ENCODE measurements around the gene FKRP. TPM values are rescaled to one million over a fixed set of nuclear protein-coding genes. Genes with fewer than 3 reads are reported as not detected.

The FKRP gene
- total and polyA plus RNA-seq, 2 of the 13 experiments (the other 11 are each of a cell fraction or from before 2014, with no cell fraction given) = 7.3 to 9.8 TPM

- TF ChIP-seq ZNF407 (CRISPR knock-in tag; IDR thresholded peaks at IDR 0.05; ENCODE audit: not compliant biosample characterization) (no peak), ZBTB38 (CRISPR knock-in tag; IDR thresholded peaks at IDR 0.05) (peak; percentile 87), ISX (CRISPR knock-in tag; conservative IDR thresholded peaks at IDR 0.05) (no peak), ATRX (CRISPR knock-in tag; IDR thresholded peaks at IDR 0.05; ENCODE audit: borderline replicate concordance) (no peak), HNF4G (IDR thresholded peaks at IDR 0.05; ENCODE audit: borderline replicate concordance, low read depth, low read length) (no peak), HNF4G (CRISPR knock-in tag; IDR thresholded peaks at IDR 0.05; ENCODE audit: borderline replicate concordance, low read depth) (no peak), ZFP91 (CRISPR knock-in tag; IDR thresholded peaks at IDR 0.05; ENCODE audit: borderline replicate concordance) (peak; percentile 47; the same call in 1 of the 2 replicates), TEAD3 (CRISPR knock-in tag; optimal IDR thresholded peaks at IDR 0.05; ENCODE audit: borderline replicate concordance) (peak; percentile 16)
Observed at GRCh38 chr19:46728693-46729339, 17.0 kb upstream of the FKRP start (continued).
